ENCODE results near the gene PLEKHA6.
A peak's percentile ranks its signal among the peaks of the same experiment; 100 is the strongest.

PLEKHA6 gene

GRCh38 chr1:204216880-204217647 lies 142.7 kb downstream of the PLEKHA6 start:
- no peak for DNase-seq (ENCODE audit: low read depth in 2 of 2)

GRCh38 chr1:204216236-204216635 lies 143.5 kb downstream of the PLEKHA6 start:
- no peak for DNase-seq (ENCODE audit: low read depth in 2 of 2)

GRCh38 chr1:204213668-204214662 lies 145.8 kb downstream of the PLEKHA6 start, which contains the start of gene GOLT1A:
TSS of gene GOLT1A (minus strand) at chr1:204213988. CDS start at chr1:204213906, 82 bp downstream.
- peak in 1 of 2 donors; percentile 30 for DNase-seq (ENCODE audit: low read depth in 2 of 2)

GRCh38 chr1:204212715-204213114 lies 147.0 kb downstream of the PLEKHA6 start:
- DNase-seq (ENCODE audit: low read depth in 2 of 2), result no peak

- DNase-seq (ENCODE audit: low read depth in 2 of 2), result no peak
Observed at GRCh38 chr1:204211046-204211445, 148.7 kb downstream of the PLEKHA6 start.

- DNase-seq (ENCODE audit: low read depth in 2 of 2), result peak; percentile 70 to 72
Observed at GRCh38 chr1:204207136-204207616, 152.6 kb downstream of the PLEKHA6 start.

GRCh38 chr1:204206121-204206520 lies 153.6 kb downstream of the PLEKHA6 start:
- no peak for DNase-seq (ENCODE audit: low read depth in 2 of 2)

GRCh38 chr1:204205486-204205885 lies 154.2 kb downstream of the PLEKHA6 start:
- DNase-seq (ENCODE audit: low read depth in 2 of 2), result no peak

GRCh38 chr1:204204944-204205343 lies 154.8 kb downstream of the PLEKHA6 start:
- DNase-seq (ENCODE audit: low read depth in 2 of 2), result no peak

GRCh38 chr1:204203206-204203767 lies 156.4 kb downstream of the PLEKHA6 start:
- DNase-seq (ENCODE audit: low read depth in 2 of 2), result no peak

GRCh38 chr1:204202481-204202880 lies 157.2 kb downstream of the PLEKHA6 start:
- DNase-seq (ENCODE audit: low read depth in 2 of 2), result no peak

- DNase-seq (ENCODE audit: low read depth in 2 of 2), result no peak
Observed at GRCh38 chr1:204201348-204202040, 158.2 kb downstream of the PLEKHA6 start.

- DNase-seq (ENCODE audit: low read depth in 2 of 2), result no peak
Observed at GRCh38 chr1:204199579-204199978, 160.2 kb downstream of the PLEKHA6 start.

- DNase-seq (ENCODE audit: low read depth in 2 of 2), result no peak
Observed at GRCh38 chr1:204198348-204199340, 161.1 kb downstream of the PLEKHA6 start.

GRCh38 chr1:204197068-204197467 lies 162.7 kb downstream of the PLEKHA6 start:
- no peak for DNase-seq (ENCODE audit: low read depth in 2 of 2)

GRCh38 chr1:204196068-204196795 lies 163.5 kb downstream of the PLEKHA6 start, which contains the start of gene KISS1:
TSS of gene KISS1 (minus strand) at chr1:204196491. CDS start at chr1:204192876, 3,615 bp downstream.
- DNase-seq (ENCODE audit: low read depth in 2 of 2), result no peak

GRCh38 chr1:204194771-204195170 lies 165.0 kb downstream of the PLEKHA6 start:
- no peak for DNase-seq (ENCODE audit: low read depth in 2 of 2)

GRCh38 chr1:204194080-204194479 lies 165.6 kb downstream of the PLEKHA6 start:
- DNase-seq (ENCODE audit: low read depth in 2 of 2), result no peak
